ENCODE results near the gene COL8A1.

Gene COL8A1

GRCh38 chr3:99765042-99765942 lies 126.9 kb downstream of the COL8A1 start:
- DNase-seq (ENCODE audit: low read depth in 1 of 2, low spot score in 1 of 2) = no peak
- TF ChIP-seq JUND (IDR thresholded peaks at IDR 0.05; ENCODE audit: low read depth) = no peak
- in situ Hi-C loops (cut with HindIII; ENCODE audit: low pct_unique_long_range_greater_than_20kb, low sequenced_read_pairs) = no loop called here

- DNase-seq (ENCODE audit: low read depth in 1 of 2, low spot score in 1 of 2) = no peak
- TF ChIP-seq JUND (IDR thresholded peaks at IDR 0.05; ENCODE audit: low read depth) = no peak
- in situ Hi-C loops (cut with HindIII; ENCODE audit: low pct_unique_long_range_greater_than_20kb, low sequenced_read_pairs) = no loop called here
Measured at GRCh38 chr3:99767291-99767690, 128.9 kb downstream of the COL8A1 start.

- TF ChIP-seq JUND (IDR thresholded peaks at IDR 0.05; ENCODE audit: low read depth) = no peak
- in situ Hi-C loops (cut with HindIII; ENCODE audit: low pct_unique_long_range_greater_than_20kb, low sequenced_read_pairs) = no loop called here
- no peak for DNase-seq (ENCODE audit: low read depth in 1 of 2, low spot score in 1 of 2)
Measured at GRCh38 chr3:99768126-99768525, 129.7 kb downstream of the COL8A1 start.

DNA sequence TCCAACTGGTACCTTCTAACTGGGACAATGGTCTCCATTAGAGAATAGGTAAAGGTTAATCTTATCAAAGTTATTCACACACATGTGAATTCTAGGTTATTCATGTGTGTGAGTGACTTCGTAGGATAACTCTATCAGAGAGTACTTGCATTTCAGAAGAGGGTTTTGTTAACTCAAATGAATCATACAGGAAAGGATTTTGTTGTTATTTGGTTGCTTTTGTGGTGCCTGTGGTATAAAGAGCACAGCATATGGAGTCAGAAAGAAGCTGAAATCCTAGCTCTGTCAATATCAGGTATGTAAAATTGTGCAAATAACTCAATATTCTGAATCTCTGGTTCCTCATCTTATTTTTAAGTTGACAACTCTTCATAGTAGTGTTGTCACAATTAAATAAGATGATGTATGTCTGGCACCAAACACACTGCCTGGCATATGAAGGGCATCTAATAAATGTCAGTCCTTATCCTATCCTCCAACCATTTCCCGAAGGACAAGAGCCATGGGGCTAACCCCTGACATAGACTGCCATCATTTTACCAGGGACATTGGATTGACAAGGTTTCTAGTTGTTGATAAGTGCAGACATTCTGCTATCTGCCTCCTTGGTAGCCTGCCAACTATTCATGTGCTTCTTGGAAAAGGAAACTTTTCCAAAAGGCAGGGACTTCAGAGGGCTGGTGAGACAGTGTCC lies 130.6 kb downstream of the COL8A1 start:
- no peak for DNase-seq (ENCODE audit: low read depth in 1 of 2, low spot score in 1 of 2)
- TF ChIP-seq JUND (IDR thresholded peaks at IDR 0.05; ENCODE audit: low read depth) = no peak
- in situ Hi-C loops (cut with HindIII; ENCODE audit: low pct_unique_long_range_greater_than_20kb, low sequenced_read_pairs) = no loop called here

- TF ChIP-seq JUND (IDR thresholded peaks at IDR 0.05; ENCODE audit: low read depth) = no peak
- no peak for DNase-seq (ENCODE audit: low read depth in 1 of 2, low spot score in 1 of 2)
- in situ Hi-C loops (cut with HindIII; ENCODE audit: low pct_unique_long_range_greater_than_20kb, low sequenced_read_pairs) = no loop called here
Measured at GRCh38 chr3:99772171-99772570, 133.8 kb downstream of the COL8A1 start.

DNA sequence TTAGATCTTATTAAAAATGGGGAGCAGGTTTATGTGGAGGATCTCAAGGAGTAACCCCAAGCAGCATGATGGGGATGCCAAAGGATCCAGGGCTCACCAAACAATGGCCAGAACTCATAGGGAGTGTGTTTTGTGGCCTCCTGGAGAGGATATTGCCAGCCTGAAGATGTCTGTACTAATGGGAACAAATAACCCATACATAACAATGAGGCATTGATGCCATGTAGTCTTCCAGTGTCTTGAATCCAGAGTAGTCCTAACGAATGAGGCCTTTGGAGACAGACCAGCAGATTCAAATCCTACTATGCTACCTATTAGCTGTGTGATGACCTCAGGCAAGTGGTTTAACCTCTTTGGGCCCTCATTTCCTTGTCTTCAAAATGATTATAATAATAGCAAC lies 134.3 kb downstream of the COL8A1 start:
- in situ Hi-C loops (cut with HindIII; ENCODE audit: low pct_unique_long_range_greater_than_20kb, low sequenced_read_pairs) = no loop called here
- no peak for DNase-seq (ENCODE audit: low read depth in 1 of 2, low spot score in 1 of 2)
- TF ChIP-seq JUND (IDR thresholded peaks at IDR 0.05; ENCODE audit: low read depth) = no peak

- in situ Hi-C loops (cut with HindIII; ENCODE audit: low pct_unique_long_range_greater_than_20kb, low sequenced_read_pairs) = no loop called here
- TF ChIP-seq JUND (IDR thresholded peaks at IDR 0.05; ENCODE audit: low read depth) = no peak
- no peak for DNase-seq (ENCODE audit: low read depth in 1 of 2, low spot score in 1 of 2)
Measured at GRCh38 chr3:99774467-99774866, 136.1 kb downstream of the COL8A1 start.

DNA sequence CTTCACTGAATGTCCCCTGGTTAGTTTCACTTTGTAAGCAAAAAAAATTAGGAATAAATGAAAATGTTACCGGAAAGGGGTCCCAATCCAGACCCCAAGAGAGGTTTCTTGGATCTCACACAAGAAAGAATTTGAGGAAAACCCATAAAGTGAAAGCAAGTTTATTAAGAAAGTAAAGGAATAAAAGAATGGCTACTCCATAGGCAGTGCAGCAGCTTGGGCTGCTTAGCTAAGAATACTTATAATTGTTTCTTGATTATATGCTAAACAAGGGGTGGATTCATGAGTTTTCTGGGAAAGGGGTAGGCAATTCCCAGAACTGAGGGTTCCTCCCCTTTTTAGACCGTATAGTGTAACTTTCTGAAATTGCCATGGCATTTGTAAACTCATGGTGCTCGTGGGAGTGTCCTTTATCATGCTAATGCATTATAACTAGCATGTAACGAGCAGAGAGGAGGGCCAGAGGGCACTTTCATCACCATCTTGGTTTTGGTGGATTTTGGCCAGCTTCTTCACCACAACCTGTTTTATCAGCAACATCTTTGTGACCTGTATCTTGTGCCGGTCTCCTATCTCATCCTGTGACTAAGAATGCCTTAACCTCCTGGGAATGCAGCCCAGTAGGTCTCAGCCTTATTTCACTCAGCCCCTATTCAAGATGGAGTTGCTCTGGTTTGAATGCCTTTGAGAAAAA lies 138.3 kb downstream of the COL8A1 start:
- no peak for TF ChIP-seq JUND (IDR thresholded peaks at IDR 0.05; ENCODE audit: low read depth)
- DNase-seq (ENCODE audit: low read depth in 1 of 2, low spot score in 1 of 2) = no peak
- in situ Hi-C loops (cut with HindIII; ENCODE audit: low pct_unique_long_range_greater_than_20kb, low sequenced_read_pairs) = no loop called here

- in situ Hi-C loops (cut with HindIII; ENCODE audit: low pct_unique_long_range_greater_than_20kb, low sequenced_read_pairs) = no loop called here
- DNase-seq (ENCODE audit: low read depth in 1 of 2, low spot score in 1 of 2) = no peak
- TF ChIP-seq JUND (IDR thresholded peaks at IDR 0.05; ENCODE audit: low read depth) = no peak
Measured at GRCh38 chr3:99777210-99777549, 138.8 kb downstream of the COL8A1 start.

- in situ Hi-C loops (cut with HindIII; ENCODE audit: low pct_unique_long_range_greater_than_20kb, low sequenced_read_pairs) = no loop called here
- no peak for DNase-seq (ENCODE audit: low read depth in 1 of 2, low spot score in 1 of 2)
- TF ChIP-seq JUND (IDR thresholded peaks at IDR 0.05; ENCODE audit: low read depth) = no peak
Measured at GRCh38 chr3:99777708-99778107, 139.3 kb downstream of the COL8A1 start.

GRCh38 chr3:99780749-99781148 lies 142.4 kb downstream of the COL8A1 start:
- DNase-seq (ENCODE audit: low read depth in 1 of 2, low spot score in 1 of 2) = no peak

DNA sequence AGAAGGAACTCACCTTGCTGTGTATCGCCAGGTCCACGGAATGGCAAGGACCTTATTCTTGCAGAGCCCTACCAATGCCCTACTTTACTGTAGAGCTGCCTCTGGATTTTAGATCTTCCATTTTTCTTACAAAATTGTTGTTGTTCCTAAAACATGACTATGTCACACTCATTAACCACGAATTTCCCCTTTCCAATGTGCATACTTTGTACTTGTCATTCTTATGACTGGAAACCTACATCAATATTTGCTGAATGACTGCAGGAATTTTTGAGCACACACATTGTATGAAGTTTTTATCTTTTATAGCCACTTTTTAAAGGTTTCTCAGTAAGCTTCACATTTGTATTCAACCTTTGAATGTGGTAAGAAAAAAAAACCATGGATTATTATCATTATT lies 143.4 kb downstream of the COL8A1 start:
- in situ Hi-C loops (cut with HindIII; ENCODE audit: low pct_unique_long_range_greater_than_20kb, low sequenced_read_pairs) = no loop called here
- no peak for DNase-seq (ENCODE audit: low read depth in 1 of 2, low spot score in 1 of 2)
- TF ChIP-seq JUND (IDR thresholded peaks at IDR 0.05; ENCODE audit: low read depth) = no peak

More at GRCh38 chr3:99780749-99781148, 142.4 kb downstream of the COL8A1 start:
- TF ChIP-seq JUND (IDR thresholded peaks at IDR 0.05; ENCODE audit: low read depth) = no peak
- in situ Hi-C loops (cut with HindIII; ENCODE audit: low pct_unique_long_range_greater_than_20kb, low sequenced_read_pairs) = no loop called here

Data from T47D (cell line).